ENCODE data around the gene CETN2.

The CETN2 gene

DNA sequence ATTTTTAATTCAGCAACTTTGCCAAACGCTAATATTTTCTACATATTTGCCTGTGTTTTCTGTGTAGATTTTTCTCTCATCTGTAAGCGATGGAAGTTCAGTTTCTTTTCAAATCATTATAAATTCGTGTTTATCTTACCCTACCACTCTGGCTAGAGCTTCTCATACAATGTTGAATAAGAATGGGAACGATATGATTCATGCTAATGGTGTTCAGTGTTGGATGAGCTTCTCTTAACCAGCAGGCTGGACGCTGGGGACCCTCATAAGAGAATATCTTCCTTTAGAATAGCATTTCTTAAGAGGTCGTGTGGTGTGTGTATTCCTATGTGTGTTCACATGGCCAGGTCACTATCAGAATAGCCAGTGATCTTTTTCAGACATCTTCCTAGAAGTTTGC, 31.3 kb upstream of the CETN2 start:
- Histone ChIP-seq H3K36me3 (ENCODE audit: insufficient read depth, low read length) (peaks cover 27% of the 10 kb centered on the region), H3K79me2 (ENCODE audit: insufficient read depth, low read length) (no peaks in the 10 kb centered on the region), H3K4me3 (ENCODE audit: low read depth, low read length, poor library complexity, severe bottlenecking) (no peak overlapping the region), H3K9ac (ENCODE audit: low read length) (no peak overlapping the region), H3F3A (ENCODE audit: insufficient read depth, low read length) (no peaks in the 10 kb centered on the region), H3K27me3 (ENCODE audit: insufficient read depth, low read length) (no peaks in the 10 kb centered on the region), H2AFZ (ENCODE audit: low read length) (no peak overlapping the region), H3K9me2 (ENCODE audit: low read depth, low read length) (no peaks in the 10 kb centered on the region), H4K20me1 (ENCODE audit: insufficient read depth, low read length) (no peaks in the 10 kb centered on the region), H3K9me3 (ENCODE audit: low read length) (no peaks in the 10 kb centered on the region), H3K4me2 (ENCODE audit: low read length) (no peak overlapping the region), H3K4me1 (ENCODE audit: insufficient read depth, low read length, severe bottlenecking) (no peaks in the 10 kb centered on the region), H3K27ac (ENCODE audit: low read depth, low read length, poor library complexity, severe bottlenecking) (no peak overlapping the region)
- TF ChIP-seq, protein P1, sequence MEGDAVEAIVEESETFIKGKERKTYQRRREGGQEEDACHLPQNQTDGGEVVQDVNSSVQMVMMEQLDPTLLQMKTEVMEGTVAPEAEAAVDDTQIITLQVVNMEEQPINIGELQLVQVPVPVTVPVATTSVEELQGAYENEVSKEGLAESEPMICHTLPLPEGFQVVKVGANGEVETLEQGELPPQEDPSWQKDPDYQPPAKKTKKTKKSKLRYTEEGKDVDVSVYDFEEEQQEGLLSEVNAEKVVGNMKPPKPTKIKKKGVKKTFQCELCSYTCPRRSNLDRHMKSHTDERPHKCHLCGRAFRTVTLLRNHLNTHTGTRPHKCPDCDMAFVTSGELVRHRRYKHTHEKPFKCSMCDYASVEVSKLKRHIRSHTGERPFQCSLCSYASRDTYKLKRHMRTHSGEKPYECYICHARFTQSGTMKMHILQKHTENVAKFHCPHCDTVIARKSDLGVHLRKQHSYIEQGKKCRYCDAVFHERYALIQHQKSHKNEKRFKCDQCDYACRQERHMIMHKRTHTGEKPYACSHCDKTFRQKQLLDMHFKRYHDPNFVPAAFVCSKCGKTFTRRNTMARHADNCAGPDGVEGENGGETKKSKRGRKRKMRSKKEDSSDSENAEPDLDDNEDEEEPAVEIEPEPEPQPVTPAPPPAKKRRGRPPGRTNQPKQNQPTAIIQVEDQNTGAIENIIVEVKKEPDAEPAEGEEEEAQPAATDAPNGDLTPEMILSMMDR (IDR thresholded peaks at IDR 0.05; ENCODE audit: low read length) = no peak
- no peak for TF ChIP-seq EZH2 (IDR thresholded peaks at IDR 0.05; ENCODE audit: borderline replicate concordance, low read length)

DNA sequence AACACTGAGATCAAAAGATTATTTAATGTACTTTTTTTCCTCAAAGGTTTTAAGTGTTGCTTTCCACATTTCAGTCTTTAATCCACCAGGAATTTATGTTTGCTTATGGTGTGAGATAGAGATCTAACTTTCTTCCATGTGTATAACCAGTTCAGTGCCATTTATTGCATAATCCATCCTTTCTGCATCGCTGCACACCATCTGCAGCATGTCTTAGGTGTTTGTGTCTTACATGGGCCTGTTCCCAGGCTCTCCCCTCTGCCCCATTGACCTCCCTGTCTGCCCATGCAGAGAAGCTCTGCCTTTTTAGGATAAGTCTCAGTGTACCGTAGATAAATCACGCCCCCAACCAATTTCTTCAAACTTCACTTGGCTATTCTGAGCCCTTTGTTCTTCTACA, 30.6 kb upstream of the CETN2 start:
- H3K9me3 ChIP-seq (ENCODE audit: low read length) = no peaks in the 10 kb centered on the region
- H3K79me2 ChIP-seq (ENCODE audit: insufficient read depth, low read length) = no peaks in the 10 kb centered on the region
- H2AFZ ChIP-seq (ENCODE audit: low read length) = no peak overlapping the region
- H3K27ac ChIP-seq (ENCODE audit: low read depth, low read length, poor library complexity, severe bottlenecking) = no peak overlapping the region
- H3K4me3 ChIP-seq (ENCODE audit: low read depth, low read length, poor library complexity, severe bottlenecking) = no peak overlapping the region
- H3K9ac ChIP-seq (ENCODE audit: low read length) = no peak overlapping the region
- H3K4me2 ChIP-seq (ENCODE audit: low read length) = no peak overlapping the region
- H3K9me2 ChIP-seq (ENCODE audit: low read depth, low read length) = no peaks in the 10 kb centered on the region
- no peaks in the 10 kb centered on the region for H3K4me1 ChIP-seq (ENCODE audit: insufficient read depth, low read length, severe bottlenecking)
- no peaks in the 10 kb centered on the region for H4K20me1 ChIP-seq (ENCODE audit: insufficient read depth, low read length)
- H3K27me3 ChIP-seq (ENCODE audit: insufficient read depth, low read length) = no peaks in the 10 kb centered on the region
- H3K36me3 ChIP-seq (ENCODE audit: insufficient read depth, low read length) = peaks cover 27% of the 10 kb centered on the region
- no peak for TF ChIP-seq EZH2 (IDR thresholded peaks at IDR 0.05; ENCODE audit: borderline replicate concordance, low read length)
- TF ChIP-seq, protein P1 (IDR thresholded peaks at IDR 0.05; ENCODE audit: low read length) = no peak
- no peaks in the 10 kb centered on the region for H3F3A ChIP-seq (ENCODE audit: insufficient read depth, low read length)

DNA sequence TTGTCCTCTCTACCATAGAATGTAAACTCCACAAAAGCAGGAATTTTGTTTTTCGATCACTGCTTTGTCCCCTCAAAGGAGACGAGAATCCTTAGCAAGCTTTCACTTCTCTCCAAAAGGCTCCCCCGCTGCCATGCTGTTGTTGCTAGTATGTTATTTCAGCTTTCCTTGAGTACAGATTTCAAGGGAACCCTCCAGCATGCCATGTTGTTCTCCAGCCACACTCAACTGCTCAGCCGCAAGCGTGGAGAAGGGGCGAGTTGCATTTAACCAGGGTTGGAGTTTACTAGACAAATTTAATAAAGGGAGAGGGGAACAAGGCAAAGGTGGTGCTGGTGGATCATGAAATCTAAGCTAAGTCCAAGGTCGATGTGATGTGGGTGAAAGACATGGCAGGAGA, 23.4 kb upstream of the CETN2 start:
- Histone ChIP-seq H3K79me2 (ENCODE audit: insufficient read depth, low read length) (no peaks in the 10 kb centered on the region), H3K27ac (ENCODE audit: low read depth, low read length, poor library complexity, severe bottlenecking) (no peak overlapping the region), H4K20me1 (ENCODE audit: insufficient read depth, low read length) (no peaks in the 10 kb centered on the region), H3K4me2 (ENCODE audit: low read length) (no peak overlapping the region), H3K4me1 (ENCODE audit: insufficient read depth, low read length, severe bottlenecking) (no peaks in the 10 kb centered on the region), H3K9me2 (ENCODE audit: low read depth, low read length) (no peaks in the 10 kb centered on the region), H3K36me3 (ENCODE audit: insufficient read depth, low read length) (peaks cover 34% of the 10 kb centered on the region), H3F3A (ENCODE audit: insufficient read depth, low read length) (no peaks in the 10 kb centered on the region), H3K9ac (ENCODE audit: low read length) (no peak overlapping the region), H3K4me3 (ENCODE audit: low read depth, low read length, poor library complexity, severe bottlenecking) (no peak overlapping the region), H3K9me3 (ENCODE audit: low read length) (no peaks in the 10 kb centered on the region), H3K27me3 (ENCODE audit: insufficient read depth, low read length) (no peaks in the 10 kb centered on the region), H2AFZ (ENCODE audit: low read length) (no peak overlapping the region)
- TF ChIP-seq EZH2 (IDR thresholded peaks at IDR 0.05; ENCODE audit: borderline replicate concordance, low read length) = no peak
- TF ChIP-seq, protein P1 (IDR thresholded peaks at IDR 0.05; ENCODE audit: low read length) = no peak

Data from OCI-LY1 (cell line).